HG03103 (cell line): ENCODE data around the gene ANO2.

Source experiments
- ATAC-seq: cut with Tn5 transposase; IDR thresholded peaks from one replicate; pipeline ENCODE4 v1.9.1; 2021; ENCODE audit warnings: low read depth; ENCODE audit not compliant: unreplicated experiment

Gene ANO2

DNA sequence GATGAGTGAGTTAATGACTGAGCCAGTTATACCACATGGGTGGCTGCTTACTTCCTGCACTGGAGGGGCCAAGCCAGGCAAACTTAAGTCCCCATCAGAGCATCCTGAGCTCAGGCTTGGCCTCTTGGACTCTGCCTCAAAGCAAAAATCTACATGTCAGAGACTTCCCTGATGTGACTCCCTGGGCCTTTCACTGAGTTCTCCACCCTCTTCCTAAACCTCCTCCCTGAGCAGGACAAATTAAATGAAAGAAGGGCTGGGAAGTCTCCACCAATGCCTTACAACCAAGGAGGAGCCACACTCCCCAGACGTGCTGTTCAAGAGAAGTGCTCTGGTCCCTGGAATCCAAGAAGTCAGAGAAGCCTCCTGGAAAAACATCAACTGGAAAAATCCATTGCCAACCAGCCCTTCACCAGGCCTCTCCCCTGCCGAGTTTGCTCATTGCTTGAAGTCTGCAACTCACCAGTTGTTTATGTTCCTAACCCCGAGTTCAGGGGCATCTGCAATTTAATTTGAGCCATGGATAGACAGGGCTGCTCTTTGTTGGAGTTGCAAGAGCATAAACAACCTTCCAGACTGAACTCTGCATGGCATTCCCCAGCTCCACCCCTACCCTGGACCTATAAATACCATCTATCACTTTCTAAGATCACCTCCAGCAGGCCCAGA is 160.5 kb downstream of the ANO2 start:
- ATAC-seq, result no peak

- no peak for ATAC-seq
Observed at GRCh38 chr12:5783289-5783920, 161.7 kb downstream of the ANO2 start.

- no peak for ATAC-seq
Observed at GRCh38 chr12:5780536-5780935, 164.5 kb downstream of the ANO2 start.

GRCh38 chr12:5779401-5779800 is 165.7 kb downstream of the ANO2 start:
- ATAC-seq, result no peak

GRCh38 chr12:5778821-5779220 is 166.2 kb downstream of the ANO2 start:
- ATAC-seq, result no peak

DNA sequence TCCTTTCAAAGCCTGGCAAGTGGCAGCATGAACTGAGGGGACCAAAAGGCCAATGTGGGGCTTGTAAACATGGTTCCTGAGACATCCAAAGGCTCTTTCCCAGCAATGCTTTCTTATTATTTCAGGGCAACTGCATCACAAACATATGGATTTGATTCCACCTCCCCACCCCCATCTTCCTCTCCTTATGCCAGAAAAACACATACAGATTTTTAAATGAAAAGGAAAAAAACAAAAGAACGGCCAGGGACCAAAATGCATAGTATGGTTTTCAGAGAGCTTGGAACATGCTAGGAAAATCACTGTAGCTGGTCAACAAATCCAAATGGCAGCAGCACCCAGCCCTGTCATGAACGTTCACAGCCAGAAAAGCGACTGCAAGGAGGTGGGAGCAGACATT is 167.6 kb downstream of the ANO2 start:
- no peak for ATAC-seq

DNA sequence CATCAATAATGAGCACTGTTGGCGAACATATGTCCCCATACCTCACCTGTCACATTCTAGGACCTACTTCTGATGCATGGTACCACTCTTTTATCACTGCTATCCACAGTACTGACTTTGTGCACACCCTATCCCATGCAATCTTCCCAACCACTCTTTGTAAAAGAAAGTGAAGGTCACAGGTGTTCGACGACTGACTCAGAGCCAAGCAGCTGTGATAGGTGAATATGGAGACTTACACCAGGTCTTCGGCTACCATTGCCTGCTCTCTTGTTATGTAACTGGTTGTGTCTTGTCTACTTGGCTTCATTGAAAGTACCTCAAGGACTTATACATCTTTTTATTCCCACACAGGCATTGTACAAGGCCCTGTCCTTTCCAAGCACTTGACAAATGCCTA is 169.0 kb downstream of the ANO2 start:
- no peak for ATAC-seq

GRCh38 chr12:5773550-5773949 is 171.5 kb downstream of the ANO2 start:
- no peak for ATAC-seq

DNA sequence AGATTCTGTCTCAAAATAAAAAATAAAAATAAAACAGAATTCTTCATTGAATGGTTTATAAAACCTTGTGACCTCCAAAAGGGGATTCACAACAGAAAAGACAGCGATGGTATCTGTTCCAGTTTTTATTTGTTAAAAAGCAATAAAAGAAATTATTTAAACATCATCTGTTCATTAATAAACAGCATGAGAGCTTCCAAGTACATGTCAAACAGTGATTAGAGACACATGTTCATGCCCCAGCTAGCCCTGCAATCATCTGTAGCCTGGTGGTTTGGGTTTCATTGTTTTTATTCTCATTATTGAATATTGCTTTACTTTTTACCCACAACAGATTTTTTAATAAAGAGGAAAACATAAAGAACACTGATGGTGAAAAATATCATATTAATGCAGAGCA is 173.3 kb downstream of the ANO2 start:
- ATAC-seq, result no peak

- no peak for ATAC-seq
Observed at GRCh38 chr12:5770727-5771126, 174.3 kb downstream of the ANO2 start.

DNA sequence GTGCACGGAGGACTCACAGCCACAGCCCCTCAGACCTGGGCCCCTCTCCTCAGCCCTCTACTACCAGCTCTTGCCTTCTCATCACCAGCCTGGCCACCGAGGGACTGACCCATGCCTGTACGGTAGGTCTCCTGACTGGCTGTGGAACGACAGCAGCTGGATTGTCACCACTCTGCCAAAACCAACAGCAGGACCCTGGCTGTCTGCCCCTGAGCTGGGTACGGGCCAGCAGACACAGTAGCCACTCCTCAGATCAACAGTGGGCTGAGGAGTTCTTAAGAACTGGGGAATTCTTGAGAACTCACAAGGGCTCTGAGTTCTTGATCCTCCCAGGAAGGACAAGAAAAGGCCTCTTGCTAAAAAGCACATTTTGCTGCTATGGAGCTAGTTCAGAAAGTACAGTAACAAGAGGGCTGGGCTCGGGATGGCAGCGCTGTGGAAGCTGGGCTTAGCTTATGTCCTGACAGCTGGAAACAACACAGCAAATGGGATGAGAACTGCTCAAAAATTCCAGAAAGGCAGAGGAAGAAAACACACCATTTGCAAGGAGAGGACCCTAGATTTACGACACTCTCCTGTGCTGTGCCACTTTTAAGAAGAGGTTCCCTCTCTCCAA is 176.4 kb downstream of the ANO2 start:
- ATAC-seq, result no peak

GRCh38 chr12:5768171-5768570 is 176.9 kb downstream of the ANO2 start:
- no peak for ATAC-seq

GRCh38 chr12:5758347-5758746 is 186.7 kb downstream of the ANO2 start:
- no peak for ATAC-seq

- no peak for ATAC-seq
Observed at GRCh38 chr12:5756338-5756842, 188.7 kb downstream of the ANO2 start.

- no peak for ATAC-seq
Observed at GRCh38 chr12:5748027-5748426, 197.0 kb downstream of the ANO2 start.

DNA sequence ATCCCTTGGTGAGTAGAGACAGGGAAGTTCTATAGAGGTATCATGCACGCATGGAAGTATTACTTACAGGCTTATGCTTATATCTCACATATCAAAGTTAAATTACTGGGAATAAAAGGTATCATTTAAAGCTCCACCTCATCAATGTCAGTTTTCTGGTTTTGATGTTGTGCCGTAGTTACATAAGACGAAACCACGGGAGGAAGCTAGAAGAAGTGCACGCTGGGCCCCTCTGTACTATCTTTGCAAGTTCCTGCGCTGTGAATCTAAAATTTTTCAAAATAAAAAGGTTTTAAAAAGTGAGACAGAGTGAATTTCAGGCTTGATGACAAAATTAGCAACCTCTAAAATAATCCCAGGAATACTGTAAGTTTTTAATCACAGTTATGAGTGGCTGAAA is 198.1 kb downstream of the ANO2 start:
- no peak for ATAC-seq

GRCh38 chr12:5746036-5746908 is 198.8 kb downstream of the ANO2 start:
- no peak for ATAC-seq

- ATAC-seq, result no peak
Observed at GRCh38 chr12:5745251-5745888, 199.7 kb downstream of the ANO2 start.

- no peak for ATAC-seq
Observed at GRCh38 chr12:5742258-5742657, 202.8 kb downstream of the ANO2 start.

DNA sequence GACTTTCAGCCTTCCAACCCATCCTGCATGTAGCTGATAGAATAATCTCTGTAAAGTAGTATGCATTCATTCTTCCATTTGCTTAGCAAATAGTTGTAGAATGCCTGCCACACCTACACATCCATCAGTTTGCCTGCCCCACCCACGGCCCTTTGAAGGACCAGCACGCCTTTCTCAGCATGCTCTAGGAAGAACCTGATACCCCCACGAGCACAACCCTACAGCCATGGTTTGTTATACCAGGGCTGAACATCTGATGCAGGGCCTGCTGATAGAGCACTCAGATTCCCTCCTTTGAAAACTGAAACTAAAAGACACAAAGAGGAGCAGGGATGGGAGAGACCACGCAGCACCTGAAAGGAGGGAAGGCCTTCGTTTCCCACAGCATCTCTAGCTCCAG is 205.1 kb downstream of the ANO2 start:
- no peak for ATAC-seq

DNA sequence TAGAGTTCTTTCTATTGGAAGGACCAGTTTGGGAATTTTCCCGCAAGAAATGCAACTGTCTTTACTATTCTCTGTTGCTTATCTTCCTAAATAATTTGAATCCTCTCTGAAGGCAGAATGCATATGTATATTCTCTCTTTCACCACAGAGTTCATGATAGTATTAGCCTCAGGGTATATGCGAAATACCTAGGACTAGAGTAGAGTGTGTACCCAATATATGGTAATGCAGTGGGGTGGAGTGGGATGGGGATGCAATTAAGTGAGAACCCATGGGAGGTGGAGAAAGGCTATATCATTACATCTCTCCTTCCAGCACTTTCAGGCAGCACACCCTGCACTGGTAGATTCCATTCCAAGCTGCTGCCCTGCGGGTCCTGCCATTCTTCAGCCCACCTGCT is 207.3 kb downstream of the ANO2 start:
- ATAC-seq, result no peak
